Thyroid gland (tissue), 4 donors: Measurements from ENCODE around the gene STMND1. TPM values are rescaled to one million over a fixed set of nuclear protein-coding genes. Genes with fewer than 3 reads are reported as not detected.

Experiments
- DNase-seq, 2 donors: peaks; one replicate each; pipeline ENCODE4 v3.0.0-alpha.2; 2019
- H3K27ac ChIP-seq, 3 donors: fragments of 200-600 bp; sonication (generic); 1 replicate in 2 of 3; 2 replicates in 1 of 3; pipeline ENCODE4 v1.5.1; 2016 to 2019; ENCODE audit warnings: mild to moderate bottlenecking in 1 of 3, moderate library complexity in 1 of 3
- H3K27me3 ChIP-seq: fragments of 200-600 bp; sonication (generic); one replicate; pipeline ENCODE4 v1.5.1; 2019
- H3K36me3 ChIP-seq, 2 donors: fragments of 200-600 bp; sonication (generic); one replicate each; pipeline ENCODE4 v1.5.1; 2016 to 2019
- H3K4me1 ChIP-seq, 2 donors: fragments of 200-600 bp; sonication (generic); one replicate each; pipeline ENCODE4 v1.5.1; 2017 to 2019
- H3K4me3 ChIP-seq, 3 donors: fragments of 200-600 bp; sonication (generic); replicated peaks in 1 of 3; 1 replicate in 2 of 3; 2 replicates in 1 of 3; pipeline ENCODE4 v1.5.1; 2016; ENCODE audit warnings: mild to moderate bottlenecking in 1 of 3
- H3K9me3 ChIP-seq: fragments of 200-600 bp; sonication (generic); one replicate; pipeline ENCODE4 v1.5.1; 2017
- POLR2A ChIP-seq, 2 donors: fragments of 450-650 bp; IDR thresholded peaks; one replicate each; pipeline ENCODE4 v1.6.1; 2017; ENCODE audit warnings: antibody characterized with exemption in 2 of 2, mild to moderate bottlenecking in 2 of 2, moderate library complexity in 1 of 2
- WGBS, 2 donors: methylation state at CpG; one replicate each; pipeline ENCODE4 v1.1.5; 2017; 5-methylcytosine and 5-hydroxymethylcytosine counted together
- intact Hi-C: fragments of 100-400 bp; cut with DNase I; formaldehyde crosslinking; loops from one replicate; pipeline ENCODE4 v1.15.1; 2023
- total RNA-seq, 4 donors: library from RNA; depleted of rRNA; stranded (reverse); fragments of >200 nt; gene quantifications; one replicate each; pipeline ENCODE4 v1.2.3, GENCODE V29; 2016
- TF ChIP-seq, protein P1 (sequence below), 6 experiments: fragments of 200-600 bp in 3 of 6; fragments of 450-650 bp in 3 of 6; sonication (generic) in 3 of 6; IDR thresholded peaks; one replicate each; pipeline ENCODE4 v1.5.1; 2016 to 2019; ENCODE audit warnings: antibody characterized with exemption in 6 of 6, mild to moderate bottlenecking in 2 of 6, inconsistent platforms in 1 of 6, moderate library complexity in 1 of 6

The STMND1 gene
- total RNA-seq, 4 donors from 2014 or later: not detected

DNA sequence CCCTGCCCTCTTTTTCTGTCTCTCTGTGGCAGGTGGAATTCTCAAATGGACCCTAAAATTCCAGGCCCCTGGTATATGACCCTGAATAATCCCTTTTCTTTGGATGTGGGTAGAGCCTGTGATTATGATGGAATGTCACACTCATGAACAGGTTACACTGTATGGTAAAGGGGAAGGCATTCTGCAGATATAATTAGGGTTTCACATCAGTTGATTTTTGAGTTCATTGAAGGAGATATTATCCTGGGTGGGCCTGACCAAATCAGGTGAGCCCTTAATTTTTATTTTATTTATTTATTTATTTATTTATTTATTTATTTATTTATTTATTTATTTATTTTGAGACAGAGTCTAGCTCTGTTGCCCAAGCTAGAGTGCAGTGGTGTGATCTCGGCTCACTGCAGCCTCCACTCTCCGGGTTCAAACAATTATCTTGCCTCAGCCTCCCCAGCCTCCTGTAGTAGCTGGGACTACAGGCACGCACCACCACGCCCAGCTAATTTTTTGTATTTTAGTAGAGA is 13.7 kb upstream of the STMND1 start:
- H3K27ac ChIP-seq: no peak overlapping the region
- 96 to 98% methylated on average over 4 of the region's 4 CpGs for WGBS, 2 donors
- no peak for DNase-seq
- H3K36me3 ChIP-seq: no peaks in the 10 kb centered on the region
- intact Hi-C loops: no loop called here
- no peaks in the 10 kb centered on the region for H3K9me3 ChIP-seq
- H3K4me1 ChIP-seq: no peaks in the 10 kb centered on the region
- H3K4me3 ChIP-seq: no peak overlapping the region
- no peaks in the 10 kb centered on the region for H3K27me3 ChIP-seq
- TF ChIP-seq POLR2A (IDR thresholded peaks at IDR 0.05): no peak
- TF ChIP-seq, protein P1, sequence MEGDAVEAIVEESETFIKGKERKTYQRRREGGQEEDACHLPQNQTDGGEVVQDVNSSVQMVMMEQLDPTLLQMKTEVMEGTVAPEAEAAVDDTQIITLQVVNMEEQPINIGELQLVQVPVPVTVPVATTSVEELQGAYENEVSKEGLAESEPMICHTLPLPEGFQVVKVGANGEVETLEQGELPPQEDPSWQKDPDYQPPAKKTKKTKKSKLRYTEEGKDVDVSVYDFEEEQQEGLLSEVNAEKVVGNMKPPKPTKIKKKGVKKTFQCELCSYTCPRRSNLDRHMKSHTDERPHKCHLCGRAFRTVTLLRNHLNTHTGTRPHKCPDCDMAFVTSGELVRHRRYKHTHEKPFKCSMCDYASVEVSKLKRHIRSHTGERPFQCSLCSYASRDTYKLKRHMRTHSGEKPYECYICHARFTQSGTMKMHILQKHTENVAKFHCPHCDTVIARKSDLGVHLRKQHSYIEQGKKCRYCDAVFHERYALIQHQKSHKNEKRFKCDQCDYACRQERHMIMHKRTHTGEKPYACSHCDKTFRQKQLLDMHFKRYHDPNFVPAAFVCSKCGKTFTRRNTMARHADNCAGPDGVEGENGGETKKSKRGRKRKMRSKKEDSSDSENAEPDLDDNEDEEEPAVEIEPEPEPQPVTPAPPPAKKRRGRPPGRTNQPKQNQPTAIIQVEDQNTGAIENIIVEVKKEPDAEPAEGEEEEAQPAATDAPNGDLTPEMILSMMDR (IDR thresholded peaks at IDR 0.05): no peak

DNA sequence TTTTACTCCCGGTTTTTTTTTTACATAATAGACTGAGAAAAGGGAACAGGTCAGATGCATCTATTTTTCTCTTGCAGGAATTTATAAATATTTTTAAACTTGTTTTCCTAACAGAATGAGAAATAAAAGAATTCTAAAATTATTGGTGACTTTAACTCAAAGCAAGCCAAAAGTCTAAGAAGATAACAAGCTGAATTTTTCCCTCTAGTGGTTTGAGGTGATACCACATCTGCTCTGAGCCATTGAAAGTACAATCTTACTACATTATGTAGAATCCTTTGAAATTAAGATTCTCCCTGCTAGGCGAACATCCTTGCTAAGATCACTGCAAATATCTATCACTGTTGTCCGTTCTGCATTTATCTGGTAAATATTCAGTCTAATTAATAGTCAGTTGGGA is 10.7 kb upstream of the STMND1 start:
- WGBS, 2 donors: 85 to 86% methylated on average over 3 of the region's 3 CpGs
- no peaks in the 10 kb centered on the region for H3K9me3 ChIP-seq
- intact Hi-C loops: no loop called here
- H3K27me3 ChIP-seq: no peaks in the 10 kb centered on the region
- no peak overlapping the region for H3K4me3 ChIP-seq
- DNase-seq: no peak
- H3K36me3 ChIP-seq: no peaks in the 10 kb centered on the region
- H3K27ac ChIP-seq: no peak overlapping the region
- no peaks in the 10 kb centered on the region for H3K4me1 ChIP-seq
- TF ChIP-seq, protein P1 (IDR thresholded peaks at IDR 0.05): no peak
- no peak for TF ChIP-seq POLR2A (IDR thresholded peaks at IDR 0.05)

DNA sequence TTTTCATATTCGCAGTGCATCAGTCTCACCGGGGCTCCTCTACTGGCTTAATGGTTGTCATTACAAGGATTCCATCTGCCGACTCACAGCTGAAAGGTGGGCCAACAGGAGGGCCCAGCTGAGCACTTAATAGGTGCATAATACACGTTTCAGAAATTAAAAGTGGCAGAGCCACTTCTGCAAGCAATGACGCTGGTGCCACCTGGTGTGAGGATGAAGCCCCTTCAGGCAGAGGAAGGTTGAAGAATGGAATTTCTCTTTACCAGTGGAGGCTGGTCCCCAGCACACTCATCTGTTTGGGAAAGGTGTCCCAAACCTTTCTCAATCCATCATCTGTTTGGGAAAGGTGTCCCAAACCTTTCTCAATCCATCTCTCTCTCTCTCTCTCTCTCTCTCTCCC is 8.2 kb upstream of the STMND1 start:
- TF ChIP-seq, protein P1 (IDR thresholded peaks at IDR 0.05): no peak
- TF ChIP-seq POLR2A (IDR thresholded peaks at IDR 0.05): no peak
- Histone ChIP-seq H3K27ac (no peak overlapping the region), H3K4me1 (no peaks in the 10 kb centered on the region), H3K36me3 (no peaks in the 10 kb centered on the region), H3K27me3 (no peaks in the 10 kb centered on the region), H3K9me3 (no peaks in the 10 kb centered on the region), H3K4me3 (no peak overlapping the region)
- intact Hi-C loops: no loop called here
- WGBS, 2 donors: 39 to 41% methylated on average over 5 of the region's 5 CpGs
- DNase-seq: no peak

DNA sequence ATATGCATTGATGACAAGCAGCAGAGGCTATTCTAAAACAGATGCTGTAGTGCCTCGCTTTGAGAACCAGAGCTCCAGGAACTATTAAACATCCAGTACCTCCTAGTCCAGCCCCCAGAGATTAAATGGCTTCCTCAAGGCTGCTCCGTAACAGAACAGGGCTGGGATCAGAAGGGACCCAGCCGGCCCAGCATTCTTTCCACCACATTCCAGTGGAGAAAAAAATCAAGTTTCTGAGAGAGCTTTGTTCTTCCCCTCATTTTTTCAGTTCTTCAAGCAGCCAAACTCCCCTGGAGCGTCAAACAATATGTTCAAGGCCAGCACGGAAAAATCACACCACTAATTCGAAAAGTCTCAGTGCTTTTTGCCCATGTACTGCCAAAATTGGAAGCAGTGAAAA is 5.8 kb upstream of the STMND1 start:
- DNase-seq: no peak
- H3K9me3 ChIP-seq: no peaks in the 10 kb centered on the region
- no peak overlapping the region for H3K27ac ChIP-seq
- no peaks in the 10 kb centered on the region for H3K27me3 ChIP-seq
- no peaks in the 10 kb centered on the region for H3K4me1 ChIP-seq
- H3K36me3 ChIP-seq: no peaks in the 10 kb centered on the region
- intact Hi-C loops: no loop called here
- no peak for TF ChIP-seq POLR2A (IDR thresholded peaks at IDR 0.05)
- TF ChIP-seq, protein P1 (IDR thresholded peaks at IDR 0.05): no peak
- H3K4me3 ChIP-seq: no peak overlapping the region
- WGBS, 2 donors: 63 to 67% methylated on average over 6 of the region's 6 CpGs

DNA sequence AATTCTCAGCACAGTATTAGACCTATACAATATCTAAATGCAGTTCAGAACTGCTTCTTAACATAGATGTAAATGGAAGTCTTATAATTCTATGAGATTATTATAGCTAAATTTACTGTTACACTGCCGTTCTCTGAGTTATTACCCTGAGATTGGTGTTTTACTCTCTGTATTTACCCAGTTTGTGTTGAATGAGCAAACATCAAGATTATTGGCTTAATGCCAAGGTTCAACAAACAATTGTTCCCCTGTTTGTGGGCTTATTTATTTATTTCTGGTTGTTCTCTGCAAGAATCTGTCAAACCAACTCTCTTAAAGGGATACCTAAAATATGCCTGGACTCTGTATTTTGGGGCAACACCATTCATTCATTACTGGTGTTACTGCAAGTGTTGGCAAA is 5.2 kb upstream of the STMND1 start:
- no peak for TF ChIP-seq POLR2A (IDR thresholded peaks at IDR 0.05)
- TF ChIP-seq, protein P1 (IDR thresholded peaks at IDR 0.05): no peak
- no peaks in the 10 kb centered on the region for H3K27me3 ChIP-seq
- peaks cover 0 to 3% of the 10 kb centered on the region in 2 donors for H3K4me1 ChIP-seq
- intact Hi-C loops: no loop called here
- no peak for DNase-seq
- no peak overlapping the region for H3K27ac ChIP-seq
- WGBS, 2 donors: 64 to 79% methylated on average over 1 of the region's 1 CpG
- H3K9me3 ChIP-seq: no peaks in the 10 kb centered on the region
- no peaks in the 10 kb centered on the region for H3K36me3 ChIP-seq
- H3K4me3 ChIP-seq: no peak overlapping the region
